Measurements from ENCODE around the gene NR1H4. TPM values are rescaled to one million over a fixed set of nuclear protein-coding genes. Genes with fewer than 3 reads are reported as not detected.

Gene NR1H4
- total RNA-seq, 1 donor from 2014 or later: not detected

GRCh38 chr12:100461330-100461973, 12.2 kb upstream of the NR1H4 start:
- Histone ChIP-seq H3K9ac (ENCODE audit: low read length) (no peak overlapping the region), H3K4me1 (ENCODE audit: insufficient read depth, low read length) (no peaks in the 10 kb centered on the region), H3K36me3 (ENCODE audit: insufficient read depth, low read length) (no peaks in the 10 kb centered on the region), H3K4me2 (ENCODE audit: low read length) (no peak overlapping the region), H3K27ac (ENCODE audit: low read depth, low read length) (no peak overlapping the region), H3K79me2 (ENCODE audit: insufficient read depth, low read length) (no peaks in the 10 kb centered on the region), H3K27me3 (ENCODE audit: insufficient read depth, low read length) (no peaks in the 10 kb centered on the region), H2AFZ (ENCODE audit: low read depth, low read length) (no peak overlapping the region), H3K4me3 (ENCODE audit: insufficient read depth, low read depth, low read length) (no peak overlapping the region), H4K20me1 (ENCODE audit: insufficient read depth, low read length) (no peaks in the 10 kb centered on the region), H3K9me3 (ENCODE audit: insufficient read depth, low read depth, low read length) (no peaks in the 10 kb centered on the region)
- TF ChIP-seq EZH2 (IDR thresholded peaks at IDR 0.05; ENCODE audit: insufficient read depth, low read length): no peak
- TF ChIP-seq CTCF (IDR thresholded peaks at IDR 0.05; ENCODE audit: insufficient read depth, low read depth, low read length): no peak
- no peaks in the 10 kb centered on the region for H3K36me3 Mint-ChIP-seq (ENCODE audit: low read depth, unreplicated experiment)
- H3K4me1 Mint-ChIP-seq (ENCODE audit: low read depth, unreplicated experiment): no peaks in the 10 kb centered on the region
- no peaks in the 10 kb centered on the region for H3K9me3 Mint-ChIP-seq (ENCODE audit: unreplicated experiment)
- no peak overlapping the region for H3K4me3 Mint-ChIP-seq (ENCODE audit: unreplicated experiment)
- FAIRE-seq: no peak
- no peaks in the 10 kb centered on the region for H3K27me3 Mint-ChIP-seq (ENCODE audit: low read depth, unreplicated experiment)
- H3K27ac Mint-ChIP-seq (ENCODE audit: unreplicated experiment): no peak overlapping the region
- no peak for DNase-seq (ENCODE audit: low read depth)

GRCh38 chr12:100463661-100464060, 10.0 kb upstream of the NR1H4 start:
- H3K9me3 Mint-ChIP-seq (ENCODE audit: unreplicated experiment): no peaks in the 10 kb centered on the region
- TF ChIP-seq CTCF (IDR thresholded peaks at IDR 0.05; ENCODE audit: insufficient read depth, low read depth, low read length) (no peak), EZH2 (IDR thresholded peaks at IDR 0.05; ENCODE audit: insufficient read depth, low read length) (no peak)
- no peak overlapping the region for H3K27ac ChIP-seq (ENCODE audit: low read depth, low read length)
- no peak overlapping the region for H3K4me3 Mint-ChIP-seq (ENCODE audit: unreplicated experiment)
- no peak overlapping the region for H2AFZ ChIP-seq (ENCODE audit: low read depth, low read length)
- no peaks in the 10 kb centered on the region for H3K27me3 ChIP-seq (ENCODE audit: insufficient read depth, low read length)
- H3K36me3 Mint-ChIP-seq (ENCODE audit: low read depth, unreplicated experiment): no peaks in the 10 kb centered on the region
- no peak for FAIRE-seq
- no peak overlapping the region for H3K4me3 ChIP-seq (ENCODE audit: insufficient read depth, low read depth, low read length)
- no peak overlapping the region for H3K9ac ChIP-seq (ENCODE audit: low read length)
- H4K20me1 ChIP-seq (ENCODE audit: insufficient read depth, low read length): no peaks in the 10 kb centered on the region
- H3K79me2 ChIP-seq (ENCODE audit: insufficient read depth, low read length): no peaks in the 10 kb centered on the region
- no peak overlapping the region for H3K4me2 ChIP-seq (ENCODE audit: low read length)
- no peaks in the 10 kb centered on the region for H3K36me3 ChIP-seq (ENCODE audit: insufficient read depth, low read length)
- H3K27ac Mint-ChIP-seq (ENCODE audit: unreplicated experiment): no peak overlapping the region
- H3K4me1 ChIP-seq (ENCODE audit: insufficient read depth, low read length): no peaks in the 10 kb centered on the region
- no peaks in the 10 kb centered on the region for H3K4me1 Mint-ChIP-seq (ENCODE audit: low read depth, unreplicated experiment)
- no peaks in the 10 kb centered on the region for H3K9me3 ChIP-seq (ENCODE audit: insufficient read depth, low read depth, low read length)
- no peak for DNase-seq (ENCODE audit: low read depth)
- H3K27me3 Mint-ChIP-seq (ENCODE audit: low read depth, unreplicated experiment): no peaks in the 10 kb centered on the region

DNA sequence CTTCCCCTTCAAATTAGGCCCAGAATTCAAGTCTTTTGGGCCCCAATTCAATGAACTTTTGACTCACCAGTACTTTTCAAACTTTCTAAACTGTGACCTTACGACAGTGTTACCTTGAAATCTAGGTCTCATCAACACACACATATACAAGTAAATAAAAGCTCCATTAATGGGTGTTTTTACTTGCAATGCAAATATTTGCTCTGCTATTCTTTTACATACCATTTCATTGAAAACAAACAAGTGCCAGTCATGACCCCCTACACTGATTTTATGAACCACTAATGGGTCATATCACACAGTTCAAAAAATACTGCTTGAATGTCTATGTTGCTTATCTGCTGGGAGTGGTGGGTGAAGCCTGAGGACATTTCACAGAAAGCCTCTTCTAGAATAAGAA, 9.1 kb upstream of the NR1H4 start:
- no peak overlapping the region for H2AFZ ChIP-seq (ENCODE audit: low read depth, low read length)
- H4K20me1 ChIP-seq (ENCODE audit: insufficient read depth, low read length): no peaks in the 10 kb centered on the region
- Mint-ChIP-seq H3K4me1 (ENCODE audit: low read depth, unreplicated experiment) (no peaks in the 10 kb centered on the region), H3K4me3 (ENCODE audit: unreplicated experiment) (no peak overlapping the region), H3K27me3 (ENCODE audit: low read depth, unreplicated experiment) (no peaks in the 10 kb centered on the region), H3K27ac (ENCODE audit: unreplicated experiment) (no peak overlapping the region), H3K9me3 (ENCODE audit: unreplicated experiment) (no peaks in the 10 kb centered on the region), H3K36me3 (ENCODE audit: low read depth, unreplicated experiment) (no peaks in the 10 kb centered on the region)
- no peak overlapping the region for H3K27ac ChIP-seq (ENCODE audit: low read depth, low read length)
- no peaks in the 10 kb centered on the region for H3K79me2 ChIP-seq (ENCODE audit: insufficient read depth, low read length)
- no peaks in the 10 kb centered on the region for H3K27me3 ChIP-seq (ENCODE audit: insufficient read depth, low read length)
- DNase-seq (ENCODE audit: low read depth): no peak
- FAIRE-seq: no peak
- H3K4me1 ChIP-seq (ENCODE audit: insufficient read depth, low read length): no peaks in the 10 kb centered on the region
- no peak overlapping the region for H3K4me3 ChIP-seq (ENCODE audit: insufficient read depth, low read depth, low read length)
- no peak overlapping the region for H3K4me2 ChIP-seq (ENCODE audit: low read length)
- no peaks in the 10 kb centered on the region for H3K9me3 ChIP-seq (ENCODE audit: insufficient read depth, low read depth, low read length)
- H3K36me3 ChIP-seq (ENCODE audit: insufficient read depth, low read length): no peaks in the 10 kb centered on the region
- no peak overlapping the region for H3K9ac ChIP-seq (ENCODE audit: low read length)
- no peak for TF ChIP-seq CTCF (IDR thresholded peaks at IDR 0.05; ENCODE audit: insufficient read depth, low read depth, low read length)
- TF ChIP-seq EZH2 (IDR thresholded peaks at IDR 0.05; ENCODE audit: insufficient read depth, low read length): no peak

Measured in astrocyte (in vitro differentiated cells and primary cell).